ENCODE data around the gene KCNC4. TPM values are rescaled to one million over a fixed set of nuclear protein-coding genes. Genes with fewer than 3 reads are reported as not detected.

KCNC4 gene
- total and polyA plus RNA-seq, 2 of the 4 experiments (the other 2 are of a cell fraction): 0.18 to 2.3 TPM

DNA sequence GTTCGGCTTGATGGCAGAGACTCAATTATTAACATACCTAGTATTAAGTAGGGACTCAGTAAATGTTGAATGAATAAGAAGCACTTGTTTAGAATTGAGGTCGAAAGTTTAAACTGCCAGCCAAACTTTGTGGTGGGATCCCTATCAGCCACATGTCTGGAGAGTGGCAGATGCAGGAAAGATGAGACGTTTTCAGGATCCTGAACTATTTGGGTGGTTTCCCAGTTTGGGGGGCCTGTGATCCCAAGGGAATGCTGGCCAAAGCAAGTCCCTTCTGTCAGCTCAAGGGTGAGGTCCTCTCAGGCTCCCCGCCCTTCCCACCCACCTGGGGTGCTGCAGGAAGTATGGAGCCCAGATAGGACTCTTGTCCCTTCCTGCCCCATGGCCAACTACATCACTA lies 38.6 kb downstream of the KCNC4 start:
- Histone ChIP-seq H3K4me3 (ENCODE audit: insufficient read depth, low read depth, low read length) (no peak overlapping the region), H4K8ac (ENCODE audit: low read depth in 2 of 2, low read length in 2 of 2) (no peak overlapping the region), H4K5ac (ENCODE audit: low read depth, low read length) (no peak overlapping the region), H3K27ac (ENCODE audit: insufficient read depth, low read length) (no peak overlapping the region), H2AK9ac (replicated peaks; ENCODE audit: low read depth, low read length, poor library complexity) (no peak overlapping the region), H3K4me2 (ENCODE audit: low read depth, low read length) (no peak overlapping the region), H2BK5ac (ENCODE audit: low read depth, low read length, poor library complexity, severe bottlenecking) (no peak overlapping the region), H3K9me1 (ENCODE audit: insufficient read depth, low read length) (no peaks in the 10 kb centered on the region), H3K14ac (replicated peaks; ENCODE audit: low read depth, low read length) (no peak overlapping the region), H4K20me1 (ENCODE audit: insufficient read depth, low read length) (no peaks in the 10 kb centered on the region), H2BK15ac (ENCODE audit: low read depth, low read length) (no peak overlapping the region), H3K9me3 (ENCODE audit: control insufficient read depth, insufficient read depth, low read length) (no peaks in the 10 kb centered on the region), H4K91ac (ENCODE audit: insufficient read depth, low read depth, low read length) (no peak overlapping the region), H3K36me3 (ENCODE audit: control insufficient read depth, insufficient read depth, low read length) (no peaks in the 10 kb centered on the region), H3K4ac (ENCODE audit: low read depth, low read length) (no peak overlapping the region), H3K9ac (ENCODE audit: low read depth, low read length) (no peak overlapping the region), H2BK20ac (ENCODE audit: low read depth, low read length) (no peak overlapping the region), H3K79me1 (ENCODE audit: low read depth in 1 of 2, low read length in 2 of 2) (no peaks in the 10 kb centered on the region), H3K23ac (ENCODE audit: low read depth, low read length) (no peak overlapping the region), H3K4me1 (ENCODE audit: control insufficient read depth, insufficient read depth, low read length) (no peaks in the 10 kb centered on the region), H3K27me3 (ENCODE audit: control insufficient read depth, insufficient read depth, low read length) (peaks cover 42% of the 10 kb centered on the region), H2AFZ (replicated peaks; ENCODE audit: low read length, poor library complexity) (no peak overlapping the region), H2BK120ac (ENCODE audit: low read depth, low read length) (no peak overlapping the region), H3K56ac (ENCODE audit: extremely low read depth, insufficient read depth, low read length) (no peak overlapping the region), H2AK5ac (ENCODE audit: low read depth, low read length) (no peak overlapping the region), H3K18ac (ENCODE audit: low read depth, low read length) (no peak overlapping the region)
- ChIA-PET CTCF (no interaction called here), POLR2A (ENCODE audit: unreplicated experiment) (no interaction called here)
- BruUV-seq (replicated peaks): no TSS peak
- dilution Hi-C loops (cut with HindIII; ENCODE audit: low sequenced_read_pairs, unreplicated experiment) (no loop called here), in situ Hi-C loops (cut with MboI; ENCODE audit: low sequenced_read_pairs) (no loop called here), intact Hi-C loops (cut with micrococcal nuclease) (loop anchor here (5.0 kb wide), 1 partner anchor 44 kb away; no protein-coding TSS in a partner anchor)
- DNase-seq (no peak), ATAC-seq (ENCODE audit: low read depth) (no peak)
- TF ChIP-seq POLR2A (IDR thresholded peaks at IDR 0.05; ENCODE audit: low read depth, low read length) (no peak), MAZ (IDR thresholded peaks at IDR 0.05; ENCODE audit: borderline replicate concordance, low read depth, low read length) (no peak), RFX5 (IDR thresholded peaks at IDR 0.05; ENCODE audit: low read depth, low read length) (no peak), CHD1 (IDR thresholded peaks at IDR 0.05; ENCODE audit: low read depth, low read length) (no peak), BHLHE40 (IDR thresholded peaks at IDR 0.05; ENCODE audit: low read depth, low read length) (no peak), MAFK (IDR thresholded peaks at IDR 0.05; ENCODE audit: low read depth, low read length) (no peak), NFE2L2 (IDR thresholded peaks at IDR 0.05; ENCODE audit: low read depth, low read length) (no peak), FOS (IDR thresholded peaks at IDR 0.05; ENCODE audit: low read depth, low read length) (no peak), SMC3 (IDR thresholded peaks at IDR 0.05; ENCODE audit: low read depth, low read length) (no peak), CEBPB (IDR thresholded peaks at IDR 0.05; ENCODE audit: low read depth, low read length) (no peak), RAD21 (IDR thresholded peaks at IDR 0.05; ENCODE audit: low read length) (no peak)
- TF ChIP-seq, protein P1, sequence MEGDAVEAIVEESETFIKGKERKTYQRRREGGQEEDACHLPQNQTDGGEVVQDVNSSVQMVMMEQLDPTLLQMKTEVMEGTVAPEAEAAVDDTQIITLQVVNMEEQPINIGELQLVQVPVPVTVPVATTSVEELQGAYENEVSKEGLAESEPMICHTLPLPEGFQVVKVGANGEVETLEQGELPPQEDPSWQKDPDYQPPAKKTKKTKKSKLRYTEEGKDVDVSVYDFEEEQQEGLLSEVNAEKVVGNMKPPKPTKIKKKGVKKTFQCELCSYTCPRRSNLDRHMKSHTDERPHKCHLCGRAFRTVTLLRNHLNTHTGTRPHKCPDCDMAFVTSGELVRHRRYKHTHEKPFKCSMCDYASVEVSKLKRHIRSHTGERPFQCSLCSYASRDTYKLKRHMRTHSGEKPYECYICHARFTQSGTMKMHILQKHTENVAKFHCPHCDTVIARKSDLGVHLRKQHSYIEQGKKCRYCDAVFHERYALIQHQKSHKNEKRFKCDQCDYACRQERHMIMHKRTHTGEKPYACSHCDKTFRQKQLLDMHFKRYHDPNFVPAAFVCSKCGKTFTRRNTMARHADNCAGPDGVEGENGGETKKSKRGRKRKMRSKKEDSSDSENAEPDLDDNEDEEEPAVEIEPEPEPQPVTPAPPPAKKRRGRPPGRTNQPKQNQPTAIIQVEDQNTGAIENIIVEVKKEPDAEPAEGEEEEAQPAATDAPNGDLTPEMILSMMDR (conservative IDR thresholded peaks at IDR 0.05; ENCODE audit: low read depth, low read length): no peak
- TF ChIP-seq, protein P2, sequence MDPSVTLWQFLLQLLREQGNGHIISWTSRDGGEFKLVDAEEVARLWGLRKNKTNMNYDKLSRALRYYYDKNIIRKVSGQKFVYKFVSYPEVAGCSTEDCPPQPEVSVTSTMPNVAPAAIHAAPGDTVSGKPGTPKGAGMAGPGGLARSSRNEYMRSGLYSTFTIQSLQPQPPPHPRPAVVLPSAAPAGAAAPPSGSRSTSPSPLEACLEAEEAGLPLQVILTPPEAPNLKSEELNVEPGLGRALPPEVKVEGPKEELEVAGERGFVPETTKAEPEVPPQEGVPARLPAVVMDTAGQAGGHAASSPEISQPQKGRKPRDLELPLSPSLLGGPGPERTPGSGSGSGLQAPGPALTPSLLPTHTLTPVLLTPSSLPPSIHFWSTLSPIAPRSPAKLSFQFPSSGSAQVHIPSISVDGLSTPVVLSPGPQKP (IDR thresholded peaks at IDR 0.05; ENCODE audit: borderline replicate concordance, low read depth, low read length): no peak
- TF ChIP-seq, protein P3, sequence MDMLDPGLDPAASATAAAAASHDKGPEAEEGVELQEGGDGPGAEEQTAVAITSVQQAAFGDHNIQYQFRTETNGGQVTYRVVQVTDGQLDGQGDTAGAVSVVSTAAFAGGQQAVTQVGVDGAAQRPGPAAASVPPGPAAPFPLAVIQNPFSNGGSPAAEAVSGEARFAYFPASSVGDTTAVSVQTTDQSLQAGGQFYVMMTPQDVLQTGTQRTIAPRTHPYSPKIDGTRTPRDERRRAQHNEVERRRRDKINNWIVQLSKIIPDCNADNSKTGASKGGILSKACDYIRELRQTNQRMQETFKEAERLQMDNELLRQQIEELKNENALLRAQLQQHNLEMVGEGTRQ (IDR thresholded peaks at IDR 0.05; ENCODE audit: low read depth, low read length): no peak
- WGBS, 2 experiments (ENCODE audit: extremely low coverage in 2 of 2, insufficient read length in 1 of 2): 60% methylated on average over 1 of the region's 4 CpGs; no CpG with 5 or more reads in 1 of the 2 experiments
